A172 (cell line): ENCODE data around the gene AKAP17A. TPM values are rescaled to one million over a fixed set of nuclear protein-coding genes. Genes with fewer than 3 reads are reported as not detected.
"Not testable (repeated sequence)": the region's sequence is repeated elsewhere in the genome, so short reads cannot be mapped to it uniquely, and the experiment has no call there.

Experiments
- DNase-seq: peaks from one replicate; pipeline ENCODE4 v3.0.0-alpha.2; 2015; ENCODE audit warnings: low spot score
- total RNA-seq: library from RNA; depleted of rRNA; stranded (reverse); fragments of >200 nt; shearing (Covaris generic); gene quantifications from 2 replicates; pipeline ENCODE4 v1.2.3, GENCODE V29; 2014; rRNA removed

The AKAP17A gene
- 31.6 and 42.9 TPM in 2 replicates for total RNA-seq

- peak; percentile 92 for DNase-seq
Measured at GRCh38 chrX:1591102-1591862, at the start of gene AKAP17A. TSS of gene AKAP17A (plus strand) at chrX:1591604. CDS start at chrX:1593463, 1,859 bp downstream.

GRCh38 chrX:1542994-1543725 lies 48.2 kb upstream of the AKAP17A start:
- no peak for DNase-seq

- no peak for DNase-seq
Measured at GRCh38 chrX:1545776-1546408, 45.5 kb upstream of the AKAP17A start.

GRCh38 chrX:1546691-1547251 lies 44.6 kb upstream of the AKAP17A start:
- DNase-seq, result no peak

GRCh38 chrX:1551959-1552546 lies 39.4 kb upstream of the AKAP17A start:
- no peak for DNase-seq

GRCh38 chrX:1554469-1555210 lies 36.8 kb upstream of the AKAP17A start:
- DNase-seq, result no peak

GRCh38 chrX:1555370-1555769 lies 36.0 kb upstream of the AKAP17A start:
- no peak for DNase-seq

GRCh38 chrX:1557442-1557841 lies 34.0 kb upstream of the AKAP17A start:
- not testable (repeated sequence) for DNase-seq

GRCh38 chrX:1558761-1559468 lies 32.5 kb upstream of the AKAP17A start:
- no peak for DNase-seq

- DNase-seq, result no peak
Measured at GRCh38 chrX:1561164-1561563, 30.2 kb upstream of the AKAP17A start.

GRCh38 chrX:1564077-1564476 lies 27.3 kb upstream of the AKAP17A start:
- not testable (repeated sequence) for DNase-seq

GRCh38 chrX:1564750-1565683 lies 26.4 kb upstream of the AKAP17A start:
- no peak for DNase-seq

GRCh38 chrX:1574181-1574580 lies 17.2 kb upstream of the AKAP17A start:
- DNase-seq, result not testable (repeated sequence)

GRCh38 chrX:1576201-1576992 lies 15.0 kb upstream of the AKAP17A start:
- DNase-seq, result no peak

- DNase-seq, result no peak
Measured at GRCh38 chrX:1577845-1578244, 13.6 kb upstream of the AKAP17A start.

GRCh38 chrX:1578511-1579173 lies 12.8 kb upstream of the AKAP17A start:
- DNase-seq, result no peak

- peak; percentile 70 for DNase-seq
Measured at GRCh38 chrX:1581132-1581531, 10.3 kb upstream of the AKAP17A start.
